Measurements from ENCODE around the gene COL15A1. TPM values are rescaled to one million over a fixed set of nuclear protein-coding genes. Genes with fewer than 3 reads are reported as not detected.

COL15A1 gene
- polyA plus RNA-seq, 1 donor (not counting 4 experiments of a cell fraction or from before 2014, with no cell fraction given): not detected

- H3K4me3 ChIP-seq (ENCODE audit: control insufficient read depth in 2 of 3, extremely low read depth in 1 of 3, insufficient read depth in 2 of 3, low read depth in 1 of 3, low read length in 3 of 3): no peak overlapping the region
- H3K9me1 ChIP-seq (ENCODE audit: control insufficient read depth, extremely low read depth, insufficient read depth, low read length): no peaks in the 10 kb centered on the region
- H3K9me3 ChIP-seq (ENCODE audit: control insufficient read depth, low read depth, low read length): no peaks in the 10 kb centered on the region
- dilution Hi-C loops (cut with MboI; ENCODE audit: extremely low pct_ligation_motif_present, low sequenced_read_pairs): no loop called here
- H2AFZ ChIP-seq (ENCODE audit: control insufficient read depth, low read length): no peak overlapping the region
- H3K4me2 ChIP-seq (ENCODE audit: control insufficient read depth, extremely low read depth, insufficient read depth, low read depth, low read length): no peak overlapping the region
- H3K9ac ChIP-seq (ENCODE audit: control insufficient read depth, extremely low read depth, insufficient read depth, low read length): no peak overlapping the region
- H4K20me1 ChIP-seq (ENCODE audit: control insufficient read depth, extremely low read depth, insufficient read depth, low read length): no peaks in the 10 kb centered on the region
- H3K27ac ChIP-seq (ENCODE audit: control insufficient read depth, insufficient read depth, low read length): no peak overlapping the region
- no peaks in the 10 kb centered on the region for H3K36me3 ChIP-seq (ENCODE audit: control insufficient read depth in 2 of 2, extremely low read depth in 1 of 2, insufficient read depth in 2 of 2, low read length in 2 of 2)
- peaks cover 28% of the 10 kb centered on the region for H3K27me3 ChIP-seq (ENCODE audit: control insufficient read depth, extremely low read depth, insufficient read depth, low read length)
- FAIRE-seq: no peak
- TF ChIP-seq CTCF (optimal IDR thresholded peaks at IDR 0.05 in 1 of 3, IDR thresholded peaks at IDR 0.05 in 1 of 3, conservative IDR thresholded peaks at IDR 0.05 in 1 of 3; ENCODE audit: extremely low read depth in 1 of 3, insufficient read depth in 2 of 3, low read length in 3 of 3): no peak
- no peak for TF ChIP-seq EZH2 (IDR thresholded peaks at IDR 0.05; ENCODE audit: low read length)
- H3K4me1 ChIP-seq (ENCODE audit: control insufficient read depth, extremely low read depth, insufficient read depth, low read length): peaks cover 7% of the 10 kb centered on the region
- DNase-seq (ENCODE audit: low read depth, low spot score): no peak
- no peaks in the 10 kb centered on the region for H3K79me2 ChIP-seq (ENCODE audit: control insufficient read depth, insufficient read depth, low read length)
Observed at GRCh38 chr9:98973576-98973975, 29.9 kb downstream of the COL15A1 start.

- no peaks in the 10 kb centered on the region for H4K20me1 ChIP-seq (ENCODE audit: control insufficient read depth, extremely low read depth, insufficient read depth, low read length)
- dilution Hi-C loops (cut with MboI; ENCODE audit: extremely low pct_ligation_motif_present, low sequenced_read_pairs): no loop called here
- H3K4me2 ChIP-seq (ENCODE audit: control insufficient read depth, extremely low read depth, insufficient read depth, low read depth, low read length): no peak overlapping the region
- FAIRE-seq: no peak
- no peak overlapping the region for H3K4me3 ChIP-seq (ENCODE audit: control insufficient read depth in 2 of 3, extremely low read depth in 1 of 3, insufficient read depth in 2 of 3, low read depth in 1 of 3, low read length in 3 of 3)
- no peak overlapping the region for H3K27ac ChIP-seq (ENCODE audit: control insufficient read depth, insufficient read depth, low read length)
- no peak overlapping the region for H2AFZ ChIP-seq (ENCODE audit: control insufficient read depth, low read length)
- peaks cover 7% of the 10 kb centered on the region for H3K4me1 ChIP-seq (ENCODE audit: control insufficient read depth, extremely low read depth, insufficient read depth, low read length)
- peaks cover 28% of the 10 kb centered on the region for H3K27me3 ChIP-seq (ENCODE audit: control insufficient read depth, extremely low read depth, insufficient read depth, low read length)
- H3K9ac ChIP-seq (ENCODE audit: control insufficient read depth, extremely low read depth, insufficient read depth, low read length): no peak overlapping the region
- no peaks in the 10 kb centered on the region for H3K9me1 ChIP-seq (ENCODE audit: control insufficient read depth, extremely low read depth, insufficient read depth, low read length)
- no peak for DNase-seq (ENCODE audit: low read depth, low spot score)
- TF ChIP-seq CTCF (optimal IDR thresholded peaks at IDR 0.05 in 1 of 3, IDR thresholded peaks at IDR 0.05 in 1 of 3, conservative IDR thresholded peaks at IDR 0.05 in 1 of 3; ENCODE audit: extremely low read depth in 1 of 3, insufficient read depth in 2 of 3, low read length in 3 of 3) (no peak), EZH2 (IDR thresholded peaks at IDR 0.05; ENCODE audit: low read length) (no peak)
- H3K79me2 ChIP-seq (ENCODE audit: control insufficient read depth, insufficient read depth, low read length): no peaks in the 10 kb centered on the region
- no peaks in the 10 kb centered on the region for H3K36me3 ChIP-seq (ENCODE audit: control insufficient read depth in 2 of 2, extremely low read depth in 1 of 2, insufficient read depth in 2 of 2, low read length in 2 of 2)
- no peaks in the 10 kb centered on the region for H3K9me3 ChIP-seq (ENCODE audit: control insufficient read depth, low read depth, low read length)
Observed at GRCh38 chr9:98974106-98974505, 30.4 kb downstream of the COL15A1 start.
